ENCODE data around the gene NOTUM. TPM values are rescaled to one million over a fixed set of nuclear protein-coding genes. Genes with fewer than 3 reads are reported as not detected.

NOTUM gene
- total and polyA plus RNA-seq, 2 donors (not counting 3 experiments of a cell fraction or from before 2014, with no cell fraction given), result not detected

GRCh38 chr17:81955756-81956544 lies 5.0 kb downstream of the NOTUM start:
- H3K4me1 ChIP-seq (ENCODE audit: control insufficient read depth, extremely low read depth, insufficient read depth, low read length), result no peaks in the 10 kb centered on the region
- FAIRE-seq (no peak), DNase-seq (ENCODE audit: low read depth, low spot score) (no peak)
- no peaks in the 10 kb centered on the region for H3K9me3 ChIP-seq (replicated peaks; ENCODE audit: control insufficient read depth, insufficient read depth, low read length)
- ChIA-PET CTCF (interaction anchor here (1.4 to 2.3 kb wide), 3 partner anchors 23 to 134 kb away, joined by 3 to 8 read pairs (median 4); no protein-coding TSS in a partner anchor), POLR2A (no interaction called here)
- BruUV-seq (replicated peaks), result no TSS peak
- no peak overlapping the region for H2AFZ ChIP-seq (ENCODE audit: low read depth, low read length)
- H3K4me3 ChIP-seq (replicated peaks in 1 of 3; ENCODE audit: insufficient read depth in 1 of 3, low read depth in 1 of 3, low read length in 3 of 3), result no peak overlapping the region
- dilution Hi-C loops (cut with MboI; ENCODE audit: extremely low pct_ligation_motif_present, low sequenced_read_pairs) (no loop called here), intact Hi-C loops (cut with micrococcal nuclease) (no loop called here)
- H3K4me2 ChIP-seq (ENCODE audit: insufficient read depth, low read length), result no peak overlapping the region
- no peaks in the 10 kb centered on the region for H4K20me1 ChIP-seq (replicated peaks; ENCODE audit: control insufficient read depth, extremely low read depth, insufficient read depth, low read length)
- peaks cover 10 to 22% of the 10 kb centered on the region in 2 experiments for H3K27me3 ChIP-seq (ENCODE audit: control insufficient read depth in 2 of 2, insufficient read depth in 2 of 2, low read length in 2 of 2)
- H3K36me3 ChIP-seq (ENCODE audit: control insufficient read depth in 2 of 2, extremely low read depth in 1 of 2, insufficient read depth in 2 of 2, low read length in 2 of 2), result no peaks in the 10 kb centered on the region
- no peak overlapping the region for H3K27ac ChIP-seq (ENCODE audit: insufficient read depth, low read depth, low read length)
- H3K9ac ChIP-seq (replicated peaks; ENCODE audit: extremely low read depth, insufficient read depth, low read length), result no peak overlapping the region
- no peaks in the 10 kb centered on the region for H3K9me1 ChIP-seq (replicated peaks; ENCODE audit: control insufficient read depth, extremely low read depth, insufficient read depth, low read length)
- TF ChIP-seq JUN (IDR thresholded peaks at IDR 0.05; ENCODE audit: borderline replicate concordance, insufficient read depth, insufficient read length, low read depth), result no peak
- TF ChIP-seq CTCF (IDR thresholded peaks at IDR 0.05; ENCODE audit: extremely low read depth in 1 of 2, insufficient read depth in 1 of 2, low read depth in 1 of 2, low read length in 2 of 2), result no peak
- no peak for TF ChIP-seq POLR2A (IDR thresholded peaks at IDR 0.05; ENCODE audit: low read depth, low read length)
- TF ChIP-seq MYC (IDR thresholded peaks at IDR 0.05; ENCODE audit: low read depth, low read length), result no peak
- no peak for TF ChIP-seq GATA2 (IDR thresholded peaks at IDR 0.05; ENCODE audit: insufficient read depth, insufficient read length, low read depth, low read length)
- no peak for TF ChIP-seq EZH2 (IDR thresholded peaks at IDR 0.05; ENCODE audit: borderline replicate concordance, low read depth, low read length, severe bottlenecking)
- H3K79me2 ChIP-seq (ENCODE audit: control insufficient read depth, insufficient read depth, low read length), result no peaks in the 10 kb centered on the region

Measured in endothelial cell of umbilical vein (primary cell).